22Rv1 (cell line): ENCODE measurements around the gene RBMX.

Experiments used
- H3K27ac ChIP-seq: fragments of 450-650 bp; 2 replicates; pipeline ENCODE4 v1.5.1; 2017
- CTCF ChIP-seq: fragments of 450-650 bp; IDR thresholded peaks from 2 replicates; pipeline ENCODE4 v1.5.1; 2017; ENCODE audit warnings: mild to moderate bottlenecking
- ZFX ChIP-seq: fragments of 450-650 bp; IDR thresholded peaks from 2 replicates; pipeline ENCODE4 v1.6.1; 2017; ENCODE audit warnings: antibody characterized with exemption, borderline replicate concordance

The RBMX gene

GRCh38 chrX:136868283-136869055 is 12.1 kb downstream of the RBMX start:
- TF ChIP-seq CTCF (no peak), ZFX (no peak)
- H3K27ac ChIP-seq, result no peak overlapping the region

- TF ChIP-seq CTCF (no peak), ZFX (no peak)
- no peak overlapping the region for H3K27ac ChIP-seq
These were observed 13.0 kb downstream of the RBMX start for GRCh38 chrX:136867518-136867917.

- no peak overlapping the region for H3K27ac ChIP-seq
- TF ChIP-seq CTCF, result no peak
- no peak for TF ChIP-seq ZFX
These were observed 13.4 kb downstream of the RBMX start for GRCh38 chrX:136867096-136867491.

- TF ChIP-seq ZFX (no peak), CTCF (no peak)
- H3K27ac ChIP-seq, result no peak overlapping the region
These were observed 14.0 kb downstream of the RBMX start for GRCh38 chrX:136866337-136867095.

GRCh38 chrX:136865270-136866158 is 15.0 kb downstream of the RBMX start:
- TF ChIP-seq CTCF (no peak), ZFX (no peak)
- no peak overlapping the region for H3K27ac ChIP-seq

- no peak for TF ChIP-seq ZFX
- no peak overlapping the region for H3K27ac ChIP-seq
These were observed 16.7 kb downstream of the RBMX start for GRCh38 chrX:136863826-136864225.

- H3K27ac ChIP-seq, result no peak overlapping the region
- TF ChIP-seq ZFX (no peak), CTCF (no peak)
These were observed 18.0 kb downstream of the RBMX start for GRCh38 chrX:136862546-136862945.
